Limb (tissue), 2 donors: ENCODE results near the gene NPHP4.
"Not testable (repeated sequence)": the region's sequence is repeated elsewhere in the genome, so short reads cannot be mapped to it uniquely, and the experiment has no call there.

ENCODE experiments used
- DNase-seq, 2 donors: peaks; one replicate each; pipeline ENCODE4 v3.0.0-alpha.2; 2016; ENCODE audit errors: extremely low spot score in 2 of 2

Gene NPHP4

GRCh38 chr1:5936126-5936525 lies 56.1 kb downstream of the NPHP4 start:
- DNase-seq: no peak

- DNase-seq: no peak
Observed at GRCh38 chr1:5935026-5935425, 57.2 kb downstream of the NPHP4 start.

GRCh38 chr1:5934058-5934884 lies 58.0 kb downstream of the NPHP4 start:
- no peak for DNase-seq

GRCh38 chr1:5933676-5934057 lies 58.6 kb downstream of the NPHP4 start:
- no peak for DNase-seq

- DNase-seq: no peak
Observed at GRCh38 chr1:5933050-5933449, 59.2 kb downstream of the NPHP4 start.

- no peak for DNase-seq
Observed at GRCh38 chr1:5928714-5929400, 63.4 kb downstream of the NPHP4 start.

GRCh38 chr1:5927506-5928370 lies 64.5 kb downstream of the NPHP4 start:
- DNase-seq: peak in 1 of 2 donors; percentile 12

- DNase-seq: peak in 1 of 2 donors; percentile 8
Observed at GRCh38 chr1:5926686-5927435, 65.4 kb downstream of the NPHP4 start.

GRCh38 chr1:5922700-5923330 lies 69.4 kb downstream of the NPHP4 start:
- DNase-seq: not testable (repeated sequence)

- no peak for DNase-seq
Observed at GRCh38 chr1:5921671-5922070, 70.6 kb downstream of the NPHP4 start.

- DNase-seq: no peak
Observed at GRCh38 chr1:5921129-5921528, 71.1 kb downstream of the NPHP4 start.

GRCh38 chr1:5920201-5920600 lies 72.0 kb downstream of the NPHP4 start:
- no peak for DNase-seq

GRCh38 chr1:5918275-5918649 lies 74.0 kb downstream of the NPHP4 start:
- DNase-seq: no peak

GRCh38 chr1:5917591-5918274 lies 74.5 kb downstream of the NPHP4 start:
- no peak for DNase-seq

GRCh38 chr1:5917281-5917590 lies 75.0 kb downstream of the NPHP4 start:
- DNase-seq: no peak

GRCh38 chr1:5916572-5917280 lies 75.5 kb downstream of the NPHP4 start:
- no peak for DNase-seq

- DNase-seq: peak; percentile 55 to 78
Observed at GRCh38 chr1:5915587-5916571, 76.3 kb downstream of the NPHP4 start.

- DNase-seq: no peak
Observed at GRCh38 chr1:5914676-5915365, 77.4 kb downstream of the NPHP4 start.
